HG03439 (cell line): Measurements from ENCODE around the gene HOXB6.

Experiments
- ATAC-seq: cut with Tn5 transposase; IDR thresholded peaks from one replicate; pipeline ENCODE4 v1.9.1; 2021; ENCODE audit warnings: mild to moderate bottlenecking, moderate library complexity; ENCODE audit not compliant: unreplicated experiment

The HOXB6 gene

GRCh38 chr17:48583708-48584222 lies 21.0 kb downstream of the HOXB6 start:
- no peak for ATAC-seq

GRCh38 chr17:48582750-48583069 lies 22.1 kb downstream of the HOXB6 start:
- ATAC-seq, result no peak

GRCh38 chr17:48579760-48580554 lies 24.8 kb downstream of the HOXB6 start:
- ATAC-seq, result no peak

- ATAC-seq, result no peak
These were observed 25.4 kb downstream of the HOXB6 start for GRCh38 chr17:48579471-48579759.

GRCh38 chr17:48578616-48579470 lies 25.9 kb downstream of the HOXB6 start:
- ATAC-seq, result peak; percentile 41

GRCh38 chr17:48577946-48578615 lies 26.7 kb downstream of the HOXB6 start, which contains the start of gene HOXB4:
Gene HOXB4 (minus strand): TSS chr17:48578350. CDS start chr17:48578319, 31 bp downstream.
- peak; percentile 66 for ATAC-seq

- no peak for ATAC-seq
These were observed 27.3 kb downstream of the HOXB6 start for GRCh38 chr17:48577330-48577945.

- ATAC-seq, result no peak
These were observed 28.1 kb downstream of the HOXB6 start for GRCh38 chr17:48576479-48577309.

- no peak for ATAC-seq
These were observed 28.9 kb downstream of the HOXB6 start for GRCh38 chr17:48575673-48576478.

- ATAC-seq, result no peak
These were observed 29.7 kb downstream of the HOXB6 start for GRCh38 chr17:48575066-48575582.

- no peak for ATAC-seq
These were observed 30.2 kb downstream of the HOXB6 start for GRCh38 chr17:48574505-48575065.

- ATAC-seq, result no peak
These were observed 32.9 kb downstream of the HOXB6 start for GRCh38 chr17:48571826-48572417.

GRCh38 chr17:48571024-48571818 lies 33.6 kb downstream of the HOXB6 start:
- ATAC-seq, result no peak

GRCh38 chr17:48570325-48571023 lies 34.3 kb downstream of the HOXB6 start:
- no peak for ATAC-seq

GRCh38 chr17:48569674-48570324 lies 35.0 kb downstream of the HOXB6 start:
- ATAC-seq, result no peak

- no peak for ATAC-seq
These were observed 35.6 kb downstream of the HOXB6 start for GRCh38 chr17:48569240-48569582.
